ENCODE data around the gene FIZ1.

GRCh38 chr19:55566823-55567222 lies 32.5 kb downstream of the FIZ1 start:
- TF ChIP-seq CTCF (IDR thresholded peaks at IDR 0.05; ENCODE audit: low read length) (no peak), EZH2 (optimal IDR thresholded peaks at IDR 0.05; ENCODE audit: low read depth, low read length) (no peak)
